ENCODE results near the gene RAB20.

RAB20 gene

GRCh38 chr13:110477706-110478245, 83.7 kb downstream of the RAB20 start:
- no peak overlapping the region for H3K4me3 ChIP-seq (ENCODE audit: low read length)
- TF ChIP-seq, protein P1, sequence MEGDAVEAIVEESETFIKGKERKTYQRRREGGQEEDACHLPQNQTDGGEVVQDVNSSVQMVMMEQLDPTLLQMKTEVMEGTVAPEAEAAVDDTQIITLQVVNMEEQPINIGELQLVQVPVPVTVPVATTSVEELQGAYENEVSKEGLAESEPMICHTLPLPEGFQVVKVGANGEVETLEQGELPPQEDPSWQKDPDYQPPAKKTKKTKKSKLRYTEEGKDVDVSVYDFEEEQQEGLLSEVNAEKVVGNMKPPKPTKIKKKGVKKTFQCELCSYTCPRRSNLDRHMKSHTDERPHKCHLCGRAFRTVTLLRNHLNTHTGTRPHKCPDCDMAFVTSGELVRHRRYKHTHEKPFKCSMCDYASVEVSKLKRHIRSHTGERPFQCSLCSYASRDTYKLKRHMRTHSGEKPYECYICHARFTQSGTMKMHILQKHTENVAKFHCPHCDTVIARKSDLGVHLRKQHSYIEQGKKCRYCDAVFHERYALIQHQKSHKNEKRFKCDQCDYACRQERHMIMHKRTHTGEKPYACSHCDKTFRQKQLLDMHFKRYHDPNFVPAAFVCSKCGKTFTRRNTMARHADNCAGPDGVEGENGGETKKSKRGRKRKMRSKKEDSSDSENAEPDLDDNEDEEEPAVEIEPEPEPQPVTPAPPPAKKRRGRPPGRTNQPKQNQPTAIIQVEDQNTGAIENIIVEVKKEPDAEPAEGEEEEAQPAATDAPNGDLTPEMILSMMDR (conservative IDR thresholded peaks at IDR 0.05; ENCODE audit: low read length) = no peak
- no peak for DNase-seq (ENCODE audit: low read depth)

DNA sequence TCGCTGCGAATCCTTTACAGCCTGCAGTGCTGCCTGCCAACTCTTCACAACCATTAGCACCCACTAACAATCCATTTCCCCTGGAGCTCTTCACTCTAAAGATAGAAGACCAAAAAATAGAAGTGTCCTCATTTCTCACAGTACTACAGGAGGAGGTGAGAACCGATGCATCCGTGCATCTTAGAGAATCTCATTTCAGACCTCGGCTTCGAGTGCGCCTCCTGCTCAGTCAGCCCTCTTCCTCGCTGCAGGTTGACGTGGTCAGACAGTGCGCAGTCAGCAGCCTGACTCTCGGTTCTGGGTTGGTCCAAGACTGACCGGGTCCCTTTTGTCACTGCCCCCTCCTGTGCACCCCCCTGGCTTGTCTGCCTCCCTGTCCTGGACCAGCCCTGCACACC, 85.3 kb downstream of the RAB20 start:
- TF ChIP-seq, protein P1 (conservative IDR thresholded peaks at IDR 0.05; ENCODE audit: low read length) = no peak
- no peak for DNase-seq (ENCODE audit: low read depth)
- no peak overlapping the region for H3K4me3 ChIP-seq (ENCODE audit: low read length)

DNA sequence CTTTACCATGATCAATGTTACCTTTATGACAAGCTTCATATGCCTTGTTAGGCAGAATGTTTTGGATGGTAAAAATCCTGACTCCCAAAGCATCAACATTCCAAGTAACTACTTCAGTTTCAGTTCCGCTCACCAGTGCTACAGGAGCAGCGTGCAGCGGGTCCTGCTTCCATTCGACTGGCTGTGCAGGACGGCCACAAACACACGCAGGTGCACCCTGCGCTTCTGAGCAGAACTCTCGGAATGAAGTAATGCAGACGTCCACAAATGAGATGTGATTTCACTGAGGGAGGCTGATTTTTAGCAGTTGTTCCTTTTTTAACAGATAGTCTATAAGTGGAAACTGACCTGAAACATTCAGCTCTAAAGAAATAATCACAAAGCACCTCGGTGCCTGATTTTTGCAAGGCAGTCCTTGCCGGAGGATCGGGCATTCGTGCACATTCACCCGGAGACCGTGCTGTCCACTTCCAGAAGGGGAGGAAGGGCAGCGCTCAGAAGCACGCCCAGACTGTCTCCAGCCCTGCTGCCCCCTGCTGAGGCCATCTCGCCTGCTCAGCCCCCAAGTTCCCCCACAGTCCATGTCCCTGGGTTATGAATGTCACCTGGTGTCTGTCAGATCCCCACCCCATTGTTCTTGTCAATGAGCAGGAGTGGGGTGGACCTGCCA, 85.8 kb downstream of the RAB20 start:
- no peak overlapping the region for H3K4me3 ChIP-seq (ENCODE audit: low read length)
- TF ChIP-seq, protein P1 (conservative IDR thresholded peaks at IDR 0.05; ENCODE audit: low read length) = no peak
- DNase-seq (ENCODE audit: low read depth) = no peak

DNA sequence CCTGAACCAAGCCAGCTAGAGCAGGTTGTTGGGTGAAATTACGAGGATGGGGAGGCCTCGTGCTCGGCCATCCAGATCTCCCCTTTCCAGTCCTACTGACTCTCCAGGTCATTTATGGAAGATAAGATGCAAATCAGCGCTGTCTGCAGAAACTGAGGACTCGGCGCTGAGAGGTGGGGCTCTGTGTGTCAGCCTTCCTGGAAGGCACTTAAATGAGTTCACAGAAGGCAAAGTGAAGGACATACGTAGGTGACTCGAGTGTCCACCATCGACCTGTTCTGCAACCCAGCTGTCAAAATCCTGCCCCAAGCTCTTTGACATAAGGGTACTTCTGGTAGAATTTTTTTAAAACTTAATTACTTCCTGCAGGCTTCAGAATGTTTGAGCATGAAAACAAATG, 86.4 kb downstream of the RAB20 start:
- TF ChIP-seq, protein P1 (conservative IDR thresholded peaks at IDR 0.05; ENCODE audit: low read length) = no peak
- DNase-seq (ENCODE audit: low read depth) = no peak

DNA sequence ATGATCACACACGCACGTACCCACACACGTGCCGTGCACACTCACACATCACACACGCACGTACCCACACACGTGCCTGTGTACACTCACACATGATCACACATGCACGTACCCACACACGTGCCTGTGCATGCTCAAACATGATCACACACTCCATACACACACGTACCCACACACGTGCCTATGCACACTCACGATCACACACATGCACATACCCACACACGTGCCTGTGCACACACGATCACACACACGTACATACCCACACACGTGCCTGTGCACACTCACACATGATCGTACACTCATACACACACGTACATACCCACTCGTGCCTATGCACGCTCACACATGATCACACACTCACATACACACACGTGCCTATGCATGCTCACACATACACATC, 86.8 kb downstream of the RAB20 start:
- no peak for DNase-seq (ENCODE audit: low read depth)
- TF ChIP-seq, protein P1 (conservative IDR thresholded peaks at IDR 0.05; ENCODE audit: low read length) = no peak
- no peak overlapping the region for H3K4me3 ChIP-seq (ENCODE audit: low read length)

More for the DNA sequence above, 86.4 kb downstream of the RAB20 start:
- H3K4me3 ChIP-seq (ENCODE audit: low read length) = no peak overlapping the region
